Muscle layer of duodenum (tissue), 2 donors: ENCODE data around the gene THUMPD2.

Experiments used
- H3K27ac ChIP-seq: one replicate; pipeline ENCODE4 v1.7.0; 2013; ENCODE audit warnings: mild to moderate bottlenecking, low read length
- H3K27me3 ChIP-seq: one replicate; pipeline ENCODE4 v1.7.0; 2013; ENCODE audit warnings: low read depth, mild to moderate bottlenecking, control low read depth, low read length
- H3K36me3 ChIP-seq, 2 donors: one replicate each; pipeline ENCODE4 v1.7.0; 2013; ENCODE audit warnings: low read length in 2 of 2, control low read depth in 1 of 2, mild to moderate bottlenecking in 1 of 2; ENCODE audit not compliant: insufficient read depth in 2 of 2, control insufficient read depth in 1 of 2
- H3K4me1 ChIP-seq, 2 donors: one replicate each; pipeline ENCODE4 v1.7.0; 2013; ENCODE audit warnings: low read length in 2 of 2, mild to moderate bottlenecking in 2 of 2, control low read depth in 1 of 2, moderate library complexity in 1 of 2; ENCODE audit not compliant: insufficient read depth in 2 of 2, control insufficient read depth in 1 of 2
- H3K4me3 ChIP-seq, 2 donors: one replicate each; pipeline ENCODE4 v1.7.0; 2013; ENCODE audit warnings: low read length in 2 of 2, low read depth in 1 of 2, mild to moderate bottlenecking in 1 of 2
- H3K9me3 ChIP-seq, 2 donors: one replicate each; pipeline ENCODE4 v1.7.0; 2013; ENCODE audit warnings: low read length in 2 of 2, control low read depth in 1 of 2, mild to moderate bottlenecking in 1 of 2; ENCODE audit not compliant: control insufficient read depth in 1 of 2
- donor health status: healthy.

THUMPD2 gene

DNA sequence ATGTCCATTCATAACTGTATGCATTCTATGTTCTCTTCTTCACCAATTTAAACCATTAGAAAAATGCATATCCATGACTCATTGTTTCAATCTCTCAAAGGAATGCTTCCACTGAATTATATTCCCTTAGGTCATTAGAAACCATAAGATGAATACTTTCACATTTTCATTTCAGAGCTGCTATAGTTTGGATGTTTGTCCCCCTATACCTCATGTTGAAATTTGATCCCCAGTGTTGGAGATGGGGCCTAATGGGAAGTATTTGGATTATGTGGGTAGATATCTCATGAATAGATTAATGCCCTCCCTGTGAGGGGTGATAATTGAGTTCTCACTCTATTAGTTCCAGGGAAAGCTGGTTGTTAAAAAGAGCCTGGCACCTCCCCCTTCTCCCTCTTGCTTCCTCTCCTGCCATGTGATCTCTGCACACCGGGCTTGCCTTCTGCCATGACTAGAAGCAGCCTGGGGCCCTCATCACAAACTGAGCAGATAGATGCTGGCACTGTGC is 35.7 kb downstream of the THUMPD2 start:
- Histone ChIP-seq H3K27ac (no peak overlapping the region), H3K9me3 (no peaks in the 10 kb centered on the region), H3K4me3 (no peak overlapping the region), H3K4me1 (no peaks in the 10 kb centered on the region), H3K27me3 (no peaks in the 10 kb centered on the region), H3K36me3 (peaks cover 19 to 33% of the 10 kb centered on the region in 2 donors)

DNA sequence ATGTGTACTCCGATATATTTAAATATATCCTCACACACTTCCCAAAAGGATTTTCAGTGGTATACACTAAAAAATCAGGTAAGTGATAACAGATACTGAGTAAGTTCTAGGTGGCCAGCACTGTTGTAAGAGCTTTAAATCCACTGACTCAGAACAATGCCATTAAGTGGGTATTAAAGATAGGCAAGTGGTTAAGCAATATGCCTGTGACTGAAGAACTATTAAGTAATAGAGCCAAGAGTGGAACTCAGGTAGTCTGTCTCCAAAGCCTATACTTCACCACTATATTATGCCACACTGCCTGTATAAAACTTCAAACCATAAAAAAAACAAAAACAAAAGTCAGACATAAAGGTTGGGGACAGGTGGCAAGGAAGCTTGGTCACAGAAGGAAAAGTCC is 37.2 kb downstream of the THUMPD2 start:
- peaks cover 26 to 43% of the 10 kb centered on the region in 2 donors for H3K36me3 ChIP-seq
- no peaks in the 10 kb centered on the region for H3K4me1 ChIP-seq
- H3K9me3 ChIP-seq = no peaks in the 10 kb centered on the region
- no peaks in the 10 kb centered on the region for H3K27me3 ChIP-seq
- H3K4me3 ChIP-seq = no peak overlapping the region
- no peak overlapping the region for H3K27ac ChIP-seq

DNA sequence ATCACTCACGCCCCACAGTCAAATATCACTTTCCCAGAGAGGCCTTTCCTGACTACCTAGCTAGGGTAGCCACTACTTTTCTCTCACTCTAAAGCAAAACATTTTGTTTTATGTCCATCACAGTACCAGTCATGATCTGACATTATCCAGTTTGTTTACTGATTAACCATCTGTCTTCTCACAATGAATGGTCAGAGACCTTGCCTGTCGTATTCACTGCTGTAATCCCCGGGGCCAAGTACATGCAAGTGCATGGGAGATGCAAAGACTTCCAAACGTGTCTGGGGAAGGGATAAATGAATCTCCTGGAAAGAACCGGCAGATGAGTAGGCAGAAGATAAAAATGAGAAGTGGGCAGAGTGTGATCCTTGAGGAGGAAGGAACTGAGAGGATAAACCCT is 39.7 kb downstream of the THUMPD2 start:
- peaks cover 44 to 54% of the 10 kb centered on the region in 2 donors for H3K36me3 ChIP-seq
- no peaks in the 10 kb centered on the region for H3K27me3 ChIP-seq
- no peaks in the 10 kb centered on the region for H3K9me3 ChIP-seq
- H3K27ac ChIP-seq = no peak overlapping the region
- no peaks in the 10 kb centered on the region for H3K4me1 ChIP-seq
- no peak overlapping the region for H3K4me3 ChIP-seq

DNA sequence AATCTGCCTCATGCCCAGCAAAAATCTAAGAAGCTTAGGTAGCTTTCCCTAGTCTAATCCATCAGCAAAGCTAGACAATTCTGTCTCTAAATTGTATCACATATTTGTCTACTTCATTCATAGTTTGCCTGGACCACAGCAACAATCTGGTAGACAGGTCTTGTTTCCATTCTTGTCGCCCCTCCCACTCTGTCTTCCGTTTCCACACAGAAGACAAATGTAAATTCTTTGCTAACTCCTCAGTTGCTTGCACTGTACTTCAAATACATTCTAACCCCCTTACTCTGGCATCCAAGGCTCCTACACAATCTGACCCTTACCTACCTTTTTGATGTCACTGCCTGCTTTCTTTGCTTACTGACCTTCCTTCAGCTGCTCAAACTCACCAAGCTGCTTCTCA is 40.1 kb downstream of the THUMPD2 start:
- Histone ChIP-seq H3K27ac (no peak overlapping the region), H3K36me3 (peaks cover 44 to 54% of the 10 kb centered on the region in 2 donors), H3K9me3 (no peaks in the 10 kb centered on the region), H3K4me3 (no peak overlapping the region), H3K4me1 (no peaks in the 10 kb centered on the region), H3K27me3 (no peaks in the 10 kb centered on the region)

DNA sequence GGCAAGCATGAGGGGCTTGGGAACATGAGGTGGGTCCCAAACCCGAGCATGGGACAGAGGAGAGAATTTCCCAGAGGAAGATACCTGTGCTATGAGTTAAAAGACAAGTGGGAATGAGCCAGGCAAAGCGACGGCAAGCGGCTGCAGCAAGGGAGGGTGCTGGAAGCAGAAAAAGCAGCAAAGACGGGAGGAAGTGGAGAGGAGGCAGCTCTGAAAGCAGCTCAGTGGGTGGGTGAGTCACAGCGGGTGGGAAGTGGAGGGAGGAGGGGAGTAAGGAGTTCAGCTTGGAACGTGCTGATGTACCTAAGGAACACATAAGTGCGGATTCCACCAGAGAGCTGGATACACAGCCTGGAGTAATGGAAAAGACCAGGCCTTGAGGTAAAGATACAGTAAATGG is 41.4 kb downstream of the THUMPD2 start:
- H3K36me3 ChIP-seq = peaks cover 41 to 44% of the 10 kb centered on the region in 2 donors

DNA sequence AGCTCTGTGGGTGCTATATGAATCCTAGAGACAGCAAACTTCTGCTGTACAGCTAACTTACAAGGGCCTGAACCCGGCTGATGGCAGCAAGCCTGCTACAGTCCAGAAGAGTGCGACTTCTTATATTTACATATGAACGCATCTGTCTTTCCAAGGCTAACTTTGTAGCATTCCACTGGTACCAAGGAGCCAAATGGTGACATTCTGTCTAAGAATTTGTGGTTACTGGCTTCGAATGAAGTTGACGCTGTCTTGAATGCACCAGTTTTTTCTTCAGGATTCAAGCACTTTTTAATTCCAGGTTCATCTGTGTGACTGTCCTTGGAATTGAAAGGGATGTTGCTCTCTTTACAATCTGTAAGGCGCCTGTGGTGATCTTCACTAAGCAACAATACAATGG is 42.4 kb downstream of the THUMPD2 start:
- H3K9me3 ChIP-seq = no peaks in the 10 kb centered on the region
- no peak overlapping the region for H3K4me3 ChIP-seq
- H3K4me1 ChIP-seq = no peaks in the 10 kb centered on the region
- no peak overlapping the region for H3K27ac ChIP-seq
- no peaks in the 10 kb centered on the region for H3K27me3 ChIP-seq
- H3K36me3 ChIP-seq = peaks cover 37 to 44% of the 10 kb centered on the region in 2 donors

More for the DNA sequence above, 41.4 kb downstream of the THUMPD2 start:
- no peak overlapping the region for H3K4me3 ChIP-seq
- H3K27me3 ChIP-seq = no peaks in the 10 kb centered on the region
- no peaks in the 10 kb centered on the region for H3K4me1 ChIP-seq
- H3K27ac ChIP-seq = no peak overlapping the region
- H3K9me3 ChIP-seq = no peaks in the 10 kb centered on the region

DNA sequence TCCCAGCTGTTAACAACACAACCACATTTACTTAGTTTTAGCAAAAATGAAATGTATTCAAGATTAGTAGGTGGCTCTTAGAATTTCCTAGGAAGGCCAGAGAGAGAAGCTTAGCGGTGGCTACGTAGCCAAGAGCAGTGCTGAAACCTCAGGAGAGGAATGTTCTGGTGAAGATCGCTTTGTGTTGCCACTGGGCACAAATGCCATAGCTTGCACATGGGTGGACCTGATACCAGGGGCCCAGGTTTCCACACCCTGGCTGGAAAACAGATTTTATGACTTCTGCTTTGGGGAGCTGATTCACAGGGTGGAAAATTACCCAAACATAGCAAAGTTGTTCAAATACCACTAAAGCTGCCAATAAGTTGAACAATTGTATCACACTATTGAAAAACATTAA is 43.4 kb downstream of the THUMPD2 start:
- Histone ChIP-seq H3K36me3 (peaks cover 36 to 39% of the 10 kb centered on the region in 2 donors), H3K4me3 (no peak overlapping the region), H3K4me1 (no peaks in the 10 kb centered on the region), H3K27ac (no peak overlapping the region), H3K27me3 (no peaks in the 10 kb centered on the region), H3K9me3 (no peaks in the 10 kb centered on the region)

DNA sequence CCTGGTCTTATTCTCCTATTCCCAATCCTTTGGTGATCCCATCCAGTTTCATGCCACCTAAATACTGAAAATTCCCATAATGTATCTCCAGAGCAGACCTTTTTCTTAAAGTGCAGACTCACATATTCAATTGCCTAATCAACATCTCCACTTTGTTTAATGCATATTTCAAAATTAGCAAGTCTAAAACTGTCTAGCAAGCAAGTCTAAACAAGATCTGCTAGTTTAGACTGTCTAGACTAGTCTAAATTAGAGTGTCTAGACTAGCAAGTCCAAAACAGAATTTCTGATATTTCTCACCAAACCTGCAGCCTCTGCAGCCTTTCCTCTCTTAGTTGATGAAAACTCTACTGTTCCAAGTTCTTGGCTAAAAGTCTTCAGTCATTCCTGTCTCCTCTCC is 44.6 kb downstream of the THUMPD2 start:
- no peak overlapping the region for H3K27ac ChIP-seq
- no peaks in the 10 kb centered on the region for H3K9me3 ChIP-seq
- H3K36me3 ChIP-seq = peaks cover 36 to 37% of the 10 kb centered on the region in 2 donors
- no peak overlapping the region for H3K4me3 ChIP-seq
- H3K4me1 ChIP-seq = no peaks in the 10 kb centered on the region
- H3K27me3 ChIP-seq = no peaks in the 10 kb centered on the region

DNA sequence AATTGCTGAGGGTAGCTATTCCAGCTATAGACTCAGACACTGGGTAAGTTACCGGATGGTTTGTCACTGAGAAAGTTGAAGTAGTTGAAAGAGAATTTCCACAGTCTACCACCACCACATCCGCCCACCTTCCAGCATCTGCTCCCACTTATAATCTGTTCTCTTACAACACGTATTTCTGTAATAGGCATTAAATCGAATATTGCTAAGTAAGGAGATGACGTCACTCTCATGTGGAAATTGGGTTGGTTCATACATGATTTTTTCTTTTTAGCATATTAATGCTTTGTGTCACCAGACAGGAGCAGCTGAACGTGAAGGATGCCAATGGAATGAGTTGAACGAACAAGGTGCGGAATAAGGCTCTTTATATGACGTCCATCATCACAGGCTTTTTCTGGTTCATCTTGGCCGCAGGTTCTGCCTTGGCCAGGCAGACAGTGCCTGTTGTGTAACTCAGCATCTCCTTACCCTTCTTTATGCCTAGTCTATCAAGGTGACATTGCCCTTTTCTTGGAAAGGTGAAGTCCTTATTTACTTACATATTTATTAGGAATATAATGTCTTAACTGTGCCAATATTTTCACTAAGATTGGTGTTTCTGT is 45.9 kb downstream of the THUMPD2 start:
- H3K9me3 ChIP-seq = no peaks in the 10 kb centered on the region
- no peak overlapping the region for H3K4me3 ChIP-seq
- H3K27ac ChIP-seq = no peak overlapping the region
- peaks cover 29 to 37% of the 10 kb centered on the region in 2 donors for H3K36me3 ChIP-seq
- no peaks in the 10 kb centered on the region for H3K27me3 ChIP-seq
- no peaks in the 10 kb centered on the region for H3K4me1 ChIP-seq

DNA sequence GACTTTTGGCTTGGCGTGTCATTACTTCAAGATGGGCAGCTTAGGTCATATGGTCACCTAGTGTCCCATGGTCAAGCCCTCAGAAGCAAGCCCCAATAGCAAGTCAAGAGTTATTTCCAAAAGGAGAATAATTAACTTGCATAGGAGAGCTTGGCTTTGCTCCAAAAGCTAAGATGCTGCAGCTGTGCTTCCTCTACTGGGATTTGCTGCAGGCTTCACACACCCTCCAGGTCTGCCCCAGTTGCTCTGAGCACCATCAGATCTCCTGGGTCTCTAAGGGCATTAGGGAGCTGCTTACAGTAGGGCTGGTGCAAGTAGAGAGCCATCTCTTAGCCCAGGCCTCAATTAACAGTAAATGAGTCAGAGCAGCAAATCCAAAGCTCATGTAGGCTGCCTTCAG is 46.6 kb downstream of the THUMPD2 start:
- Histone ChIP-seq H3K9me3 (no peaks in the 10 kb centered on the region), H3K4me1 (no peaks in the 10 kb centered on the region), H3K36me3 (peaks cover 26 to 31% of the 10 kb centered on the region in 2 donors), H3K4me3 (no peak overlapping the region), H3K27me3 (no peaks in the 10 kb centered on the region), H3K27ac (no peak overlapping the region)

DNA sequence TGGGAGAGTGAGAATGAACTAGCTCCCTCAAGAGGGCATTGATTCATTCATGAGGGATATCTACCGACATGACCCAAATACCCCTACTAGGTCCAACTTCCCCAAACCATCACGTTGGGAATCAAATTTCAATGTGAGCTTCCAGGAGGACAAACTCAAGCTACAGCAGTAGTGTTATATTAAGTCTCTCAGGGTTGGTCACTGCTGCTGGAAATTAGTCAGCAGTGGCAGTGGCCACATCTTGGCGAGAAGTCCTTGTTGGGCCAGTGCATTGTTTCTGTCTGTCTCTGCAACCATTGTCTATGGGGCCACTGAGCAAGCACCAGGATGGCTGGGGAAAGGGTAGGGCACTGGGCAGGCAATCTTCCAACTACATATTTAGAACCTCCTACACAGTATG is 47.5 kb downstream of the THUMPD2 start:
- no peaks in the 10 kb centered on the region for H3K4me1 ChIP-seq
- H3K27me3 ChIP-seq = no peaks in the 10 kb centered on the region
- H3K27ac ChIP-seq = no peak overlapping the region
- H3K4me3 ChIP-seq = no peak overlapping the region
- no peaks in the 10 kb centered on the region for H3K9me3 ChIP-seq
- H3K36me3 ChIP-seq = peaks cover 18 to 23% of the 10 kb centered on the region in 2 donors

DNA sequence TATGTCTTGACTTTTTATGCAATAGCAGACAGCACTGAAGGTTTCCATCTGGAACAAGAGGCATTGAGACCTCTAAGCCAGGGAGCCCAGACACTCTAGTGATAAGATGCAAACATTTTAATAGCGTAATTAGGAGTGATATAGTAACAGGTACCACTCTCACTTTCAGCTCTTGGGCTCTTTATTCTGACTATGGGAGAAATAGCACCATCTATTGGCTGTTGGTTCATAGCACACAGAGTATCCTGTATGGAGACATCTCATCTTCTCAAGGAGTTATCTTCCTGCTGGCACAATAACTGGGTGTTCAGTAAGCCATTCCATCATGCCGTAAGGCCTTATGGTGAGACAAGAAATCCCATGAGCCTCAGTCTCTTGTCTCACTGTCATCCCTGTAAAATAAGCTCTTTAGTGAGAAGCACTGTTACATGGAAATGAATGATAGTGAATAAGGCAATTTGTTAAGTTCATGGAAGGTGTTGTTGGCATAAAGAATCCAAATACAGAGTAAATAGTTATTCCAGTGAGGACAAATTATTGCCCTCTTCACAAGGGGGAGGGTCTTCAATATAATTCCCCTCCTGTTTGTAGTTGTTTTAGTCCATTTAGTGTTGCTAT is 48.3 kb downstream of the THUMPD2 start:
- Histone ChIP-seq H3K27ac (no peak overlapping the region), H3K4me1 (no peaks in the 10 kb centered on the region), H3K27me3 (no peaks in the 10 kb centered on the region), H3K36me3 (peaks cover 10 to 17% of the 10 kb centered on the region in 2 donors), H3K9me3 (no peaks in the 10 kb centered on the region), H3K4me3 (no peak overlapping the region)
